ENCODE data around the gene P4HB.

Gene P4HB

DNA sequence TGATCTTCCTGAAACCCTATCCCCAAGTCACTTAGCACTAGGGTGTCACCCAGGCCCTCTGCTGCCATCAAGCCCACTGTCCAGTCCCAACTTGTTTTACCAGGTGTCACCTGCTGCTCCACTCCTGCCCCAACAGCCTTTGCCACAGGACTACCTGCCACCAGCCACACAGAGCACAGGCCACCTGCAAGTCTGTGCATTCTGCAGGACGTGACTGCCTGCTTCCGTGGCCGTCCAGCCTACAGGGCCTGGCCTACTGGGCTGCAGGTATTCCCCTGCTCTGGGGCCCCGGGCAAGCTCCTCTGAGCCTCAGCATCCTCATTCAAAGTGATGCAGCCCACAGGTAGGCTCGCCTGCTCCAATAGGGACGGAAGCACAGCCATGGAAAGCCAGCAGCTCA lies 30.5 kb downstream of the P4HB start:
- no peak for TF ChIP-seq GATA1 (IDR thresholded peaks at IDR 0.05; ENCODE audit: low read depth, low read length)
- TF ChIP-seq POLR2A (IDR thresholded peaks at IDR 0.05; ENCODE audit: low read length), result no peak
- DNase-seq, result no peak

DNA sequence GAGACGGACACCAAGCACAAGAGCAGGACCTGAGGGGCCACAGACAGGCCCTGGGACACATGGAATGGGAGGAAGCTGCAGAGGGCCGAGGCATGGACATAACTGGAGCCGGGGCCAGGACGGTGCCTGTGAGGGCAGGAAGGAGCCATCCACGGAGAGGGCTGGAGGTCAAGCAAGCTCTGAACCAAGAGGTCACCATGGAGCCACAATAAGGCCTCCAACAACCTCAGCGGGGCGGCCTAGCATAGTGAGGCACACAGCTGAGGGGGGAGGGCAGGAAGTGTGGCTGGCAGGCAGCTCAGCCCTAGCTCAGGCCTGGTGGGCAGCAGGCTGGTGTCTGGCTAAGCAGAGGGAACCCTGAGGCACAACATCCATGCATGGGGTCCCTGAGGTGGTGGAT lies 31.7 kb downstream of the P4HB start:
- no peak for DNase-seq
- no peak for TF ChIP-seq GATA1 (IDR thresholded peaks at IDR 0.05; ENCODE audit: low read depth, low read length)
- TF ChIP-seq POLR2A (IDR thresholded peaks at IDR 0.05; ENCODE audit: low read length), result no peak

DNA sequence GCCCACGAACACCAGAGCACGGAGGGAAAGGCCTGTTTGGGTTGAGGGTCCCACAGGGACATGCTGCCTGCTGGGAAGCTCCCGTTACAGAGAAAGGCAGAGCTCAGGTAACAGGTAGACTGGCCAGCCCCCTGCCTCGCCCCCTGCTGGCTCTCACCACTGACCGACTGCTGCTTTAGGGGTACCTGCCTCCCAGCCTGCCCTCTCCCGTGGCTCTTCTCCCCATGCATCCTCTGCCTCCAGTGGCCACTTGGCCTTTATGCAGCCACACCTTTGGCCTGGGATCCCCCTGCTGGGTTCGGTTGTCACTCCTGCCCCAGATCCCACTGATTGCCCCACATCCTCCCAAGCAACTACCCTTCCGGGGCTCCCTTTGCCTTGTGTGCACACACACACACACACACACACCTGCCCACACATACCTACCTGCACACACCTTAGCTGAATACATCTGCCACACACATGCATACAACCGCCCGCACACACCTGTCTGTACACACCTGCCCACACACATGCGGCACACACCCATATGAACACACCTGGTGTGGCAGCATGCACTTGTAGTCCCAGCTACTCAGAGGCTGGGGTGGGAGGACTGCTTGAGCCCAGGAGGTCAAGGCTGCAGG lies 34.4 kb downstream of the P4HB start:
- DNase-seq, result no peak
- TF ChIP-seq GATA1 (IDR thresholded peaks at IDR 0.05; ENCODE audit: low read depth, low read length), result no peak
- TF ChIP-seq POLR2A (IDR thresholded peaks at IDR 0.05; ENCODE audit: low read length), result no peak

DNA sequence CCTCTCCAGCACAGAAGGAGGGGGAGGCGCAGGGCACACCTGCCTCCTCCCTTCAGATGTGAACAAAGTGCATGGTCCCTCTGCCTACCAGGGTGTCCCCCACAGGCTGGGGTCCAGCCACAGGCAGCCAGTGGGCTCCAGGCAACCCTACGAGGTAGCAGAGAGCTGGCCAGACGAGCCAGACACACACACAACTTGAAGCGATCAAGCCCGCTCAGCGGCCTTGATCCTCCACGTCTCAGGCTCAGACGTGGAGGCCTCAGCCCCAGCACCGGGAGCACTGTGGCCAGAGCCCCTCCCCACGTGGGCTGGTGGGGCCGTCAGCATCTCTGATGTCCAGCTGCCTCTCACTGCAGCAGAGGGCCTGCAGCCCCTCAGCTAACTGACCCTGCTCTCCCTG lies 35.7 kb downstream of the P4HB start:
- TF ChIP-seq GATA1 (IDR thresholded peaks at IDR 0.05; ENCODE audit: low read depth, low read length) (no peak), POLR2A (IDR thresholded peaks at IDR 0.05; ENCODE audit: low read length) (no peak)
- no peak for DNase-seq

DNA sequence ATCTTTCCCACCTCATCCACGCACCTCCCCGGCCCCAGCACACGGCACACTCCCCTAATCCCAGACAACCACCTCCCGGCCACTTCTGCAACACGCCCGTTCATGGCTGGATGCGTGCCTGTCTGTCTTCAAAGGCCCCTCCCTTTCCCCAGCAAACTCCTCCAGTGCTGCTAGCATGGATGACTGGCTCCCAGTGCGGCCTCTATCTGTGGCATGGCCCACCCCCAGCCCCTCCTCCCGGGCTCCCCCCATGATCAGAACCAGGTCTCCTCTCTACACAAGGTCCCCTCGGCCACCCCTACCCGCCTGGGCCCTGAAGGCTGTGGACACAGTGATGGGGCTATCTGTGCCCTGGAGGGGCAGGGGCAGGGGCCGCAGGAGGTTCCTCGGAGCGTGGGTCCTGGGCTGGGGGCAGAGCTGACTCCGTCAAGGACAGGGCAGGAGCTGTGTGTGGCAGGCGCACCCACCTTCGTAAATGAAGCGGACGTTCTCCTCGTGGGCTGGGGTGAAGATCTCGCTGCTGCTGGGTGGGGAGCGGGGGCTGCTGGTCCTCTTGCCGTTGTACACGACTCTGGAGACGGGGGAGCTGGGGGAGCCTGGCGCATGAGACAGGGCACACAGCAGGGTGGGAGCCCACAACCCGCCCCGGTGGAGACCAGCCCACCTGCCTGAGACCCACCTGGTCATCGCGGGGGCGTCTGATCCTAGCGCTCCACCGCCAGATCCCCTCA lies 36.4 kb downstream of the P4HB start:
- DNase-seq, result no peak
- no peak for TF ChIP-seq GATA1 (IDR thresholded peaks at IDR 0.05; ENCODE audit: low read depth, low read length)
- no peak for TF ChIP-seq POLR2A (IDR thresholded peaks at IDR 0.05; ENCODE audit: low read length)

DNA sequence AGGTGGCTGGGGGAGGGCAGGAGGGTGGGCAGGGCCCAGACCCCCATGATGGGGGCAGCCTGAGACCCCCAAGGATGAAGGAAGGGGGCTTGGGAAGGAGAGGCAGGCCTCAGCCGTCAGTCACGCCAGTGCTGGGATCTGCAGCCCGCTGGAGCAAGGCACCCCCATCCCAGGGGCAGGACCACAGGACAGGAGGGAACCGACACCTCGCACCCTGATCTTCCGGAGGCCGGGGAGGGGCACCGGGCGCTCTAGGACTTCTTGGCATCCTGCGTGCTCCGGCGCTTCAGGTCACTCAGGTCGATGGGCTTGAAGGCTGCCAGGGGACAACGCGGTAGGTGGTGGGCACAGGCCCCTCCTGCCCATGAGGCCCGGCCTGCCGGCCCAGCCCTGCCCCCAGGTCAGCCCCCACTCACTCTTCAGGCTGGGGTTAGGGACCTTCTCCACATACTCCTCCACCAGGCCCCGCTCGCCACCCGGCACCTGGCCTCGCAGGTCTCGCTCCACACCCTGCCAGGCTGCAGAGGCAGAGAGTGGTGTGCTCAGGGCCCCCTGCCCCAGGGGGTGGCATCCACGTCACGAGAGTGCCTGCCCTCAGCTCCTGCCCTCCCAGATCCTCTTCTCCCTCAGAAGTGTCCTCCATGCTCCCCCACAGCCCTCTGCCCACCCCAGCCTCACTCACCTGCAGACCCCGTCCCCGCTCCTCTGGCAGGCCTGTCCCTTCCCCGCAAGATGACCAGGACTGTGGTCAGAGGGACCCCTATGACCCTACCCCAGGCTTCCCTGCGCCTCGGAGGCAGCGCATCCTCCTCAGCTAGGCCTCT lies 37.1 kb downstream of the P4HB start:
- no peak for DNase-seq
- no peak for TF ChIP-seq GATA1 (IDR thresholded peaks at IDR 0.05; ENCODE audit: low read depth, low read length)
- no peak for TF ChIP-seq POLR2A (IDR thresholded peaks at IDR 0.05; ENCODE audit: low read length)

DNA sequence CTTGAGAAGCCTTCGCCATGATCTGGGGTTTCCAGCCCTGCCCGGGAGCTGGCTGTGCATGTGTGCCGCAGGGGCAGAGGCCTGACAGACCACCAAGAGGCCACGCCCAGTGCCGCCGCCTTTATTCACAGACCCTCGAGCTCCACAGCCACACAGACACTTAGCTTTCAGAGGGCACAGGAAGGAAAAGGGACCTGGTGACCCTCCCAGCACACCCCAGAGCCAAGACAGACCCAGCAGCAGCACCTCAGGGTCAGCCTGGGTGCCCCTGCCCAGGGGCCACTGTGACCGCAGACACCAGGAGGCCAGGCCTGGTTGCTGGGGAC lies 38.1 kb downstream of the P4HB start:
- DNase-seq, result no peak
- TF ChIP-seq GATA1 (IDR thresholded peaks at IDR 0.05; ENCODE audit: low read depth, low read length) (no peak), POLR2A (IDR thresholded peaks at IDR 0.05; ENCODE audit: low read length) (no peak)

DNA sequence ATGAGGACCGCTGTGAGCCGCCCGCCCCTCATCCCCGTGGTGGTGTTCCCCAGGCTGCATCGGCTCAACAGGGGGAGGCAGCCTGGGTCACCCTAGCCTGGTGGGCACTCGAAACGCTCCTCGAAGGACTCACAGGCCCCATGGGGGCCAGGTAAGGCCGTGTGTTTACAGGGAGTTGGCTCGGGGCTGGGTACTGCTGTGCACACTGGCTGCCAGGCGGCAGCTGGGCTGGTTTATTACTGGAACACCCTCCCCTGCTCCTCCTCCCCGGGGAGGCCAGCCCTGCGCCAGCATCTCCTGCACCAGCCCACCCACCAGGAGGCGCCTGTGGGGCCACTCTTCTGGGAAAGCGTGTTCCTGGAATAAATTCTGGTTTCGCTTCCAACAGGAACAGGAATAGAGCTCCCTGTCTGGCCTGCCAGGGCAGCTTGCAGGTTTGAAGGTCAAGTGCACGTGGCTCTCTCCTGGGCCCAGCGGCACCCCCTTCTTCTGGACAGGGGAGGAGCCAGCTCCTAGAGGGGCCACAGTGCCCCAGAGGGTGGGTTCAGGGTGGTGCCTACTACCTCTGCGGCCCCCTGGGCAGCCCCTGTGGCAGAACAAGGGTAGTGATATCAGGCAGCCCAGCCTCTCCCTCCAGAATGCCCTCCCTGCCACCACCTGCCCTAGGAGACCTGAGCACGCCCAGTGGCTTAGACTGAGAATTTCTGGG lies 38.6 kb downstream of the P4HB start:
- DNase-seq, result peak; percentile 73 to 81

DNA sequence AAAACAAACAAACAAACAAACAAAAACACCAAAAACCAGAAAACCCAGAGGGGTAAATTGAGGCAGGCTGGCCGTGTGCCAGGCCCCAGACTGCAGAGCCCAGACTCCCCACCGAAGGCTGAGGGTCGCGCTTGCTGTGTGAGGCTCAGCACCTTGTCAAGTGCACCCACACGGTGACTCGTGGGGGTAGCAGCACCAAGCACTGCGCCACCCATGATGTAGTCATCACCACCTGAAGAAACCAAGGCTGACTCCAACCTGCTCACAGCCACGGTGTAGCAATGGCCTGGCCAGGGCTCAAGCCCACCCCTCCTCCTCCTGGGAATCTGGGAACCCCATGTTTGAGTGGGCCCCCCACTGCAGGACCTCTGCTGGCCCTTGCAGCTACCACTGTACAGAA lies 39.2 kb downstream of the P4HB start:
- no peak for TF ChIP-seq POLR2A (IDR thresholded peaks at IDR 0.05; ENCODE audit: low read length)
- no peak for TF ChIP-seq GATA1 (IDR thresholded peaks at IDR 0.05; ENCODE audit: low read depth, low read length)

More for the DNA sequence above, 38.6 kb downstream of the P4HB start:
- TF ChIP-seq GATA1 (IDR thresholded peaks at IDR 0.05; ENCODE audit: low read depth, low read length) (no peak), POLR2A (IDR thresholded peaks at IDR 0.05; ENCODE audit: low read length) (peak; percentile 17)

DNA sequence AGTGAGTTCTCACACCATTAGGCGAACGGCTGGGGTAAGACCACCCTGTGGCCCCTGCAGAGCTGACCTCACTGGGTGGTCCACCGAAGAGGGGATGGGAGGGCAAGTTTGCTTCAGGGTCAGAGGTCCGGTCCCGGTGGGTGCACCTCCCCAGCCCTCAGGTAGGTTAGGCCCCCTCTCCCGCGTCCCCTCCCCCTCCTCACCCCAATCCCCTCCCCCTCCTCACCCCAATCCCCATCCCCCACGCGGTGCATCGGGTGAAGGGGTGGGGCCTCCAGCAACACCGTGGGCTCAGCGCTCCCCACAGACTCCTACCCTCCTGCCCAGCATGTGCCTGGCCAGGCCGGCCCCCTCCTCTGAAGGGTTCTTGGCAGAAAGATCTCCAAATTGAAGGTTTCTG lies 40.6 kb downstream of the P4HB start:
- DNase-seq, result no peak
- TF ChIP-seq POLR2A (IDR thresholded peaks at IDR 0.05; ENCODE audit: low read length) (no peak), GATA1 (IDR thresholded peaks at IDR 0.05; ENCODE audit: low read depth, low read length) (no peak)

More for the DNA sequence above, 39.2 kb downstream of the P4HB start:
- DNase-seq, result no peak

DNA sequence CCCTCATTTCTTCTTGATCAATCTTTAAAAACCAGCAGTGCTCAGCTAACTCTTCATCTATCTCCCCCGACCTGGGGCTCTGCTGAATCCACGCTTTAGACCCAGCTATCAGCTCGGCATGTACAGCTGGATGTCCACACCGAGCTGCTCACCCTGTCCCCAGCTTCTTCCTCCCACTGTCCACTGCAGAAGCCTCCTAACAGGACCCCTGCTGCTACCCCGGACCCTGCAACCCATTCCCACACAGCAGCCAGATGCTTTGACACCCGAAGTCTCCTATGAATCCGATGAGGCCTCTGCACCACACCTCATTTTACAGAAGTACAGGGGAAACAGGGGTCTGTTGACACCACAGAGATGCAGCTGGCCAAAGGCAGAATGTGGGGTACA lies 42.6 kb downstream of the P4HB start:
- no peak for TF ChIP-seq GATA1 (IDR thresholded peaks at IDR 0.05; ENCODE audit: low read depth, low read length)
- no peak for TF ChIP-seq POLR2A (IDR thresholded peaks at IDR 0.05; ENCODE audit: low read length)
- DNase-seq, result no peak

DNA sequence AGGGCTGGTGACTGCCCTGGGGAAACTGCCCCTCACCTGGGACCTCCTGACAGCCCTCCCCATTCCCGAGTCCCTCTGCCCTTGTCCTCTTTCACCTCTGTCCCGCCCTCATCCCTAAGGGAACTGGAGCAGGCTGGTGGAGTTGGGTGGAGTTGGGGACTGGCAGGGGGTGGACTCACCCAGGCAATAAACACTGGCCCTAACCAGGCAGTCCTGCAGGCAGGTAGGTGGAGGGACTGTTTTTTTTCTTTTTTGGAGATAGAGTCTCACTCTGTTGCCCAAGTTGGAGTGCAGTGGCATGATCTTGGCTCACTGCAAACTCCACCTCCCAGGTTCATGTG lies 44.7 kb downstream of the P4HB start:
- DNase-seq, result no peak
- TF ChIP-seq GATA1 (IDR thresholded peaks at IDR 0.05; ENCODE audit: low read depth, low read length) (no peak), POLR2A (IDR thresholded peaks at IDR 0.05; ENCODE audit: low read length) (no peak)

DNA sequence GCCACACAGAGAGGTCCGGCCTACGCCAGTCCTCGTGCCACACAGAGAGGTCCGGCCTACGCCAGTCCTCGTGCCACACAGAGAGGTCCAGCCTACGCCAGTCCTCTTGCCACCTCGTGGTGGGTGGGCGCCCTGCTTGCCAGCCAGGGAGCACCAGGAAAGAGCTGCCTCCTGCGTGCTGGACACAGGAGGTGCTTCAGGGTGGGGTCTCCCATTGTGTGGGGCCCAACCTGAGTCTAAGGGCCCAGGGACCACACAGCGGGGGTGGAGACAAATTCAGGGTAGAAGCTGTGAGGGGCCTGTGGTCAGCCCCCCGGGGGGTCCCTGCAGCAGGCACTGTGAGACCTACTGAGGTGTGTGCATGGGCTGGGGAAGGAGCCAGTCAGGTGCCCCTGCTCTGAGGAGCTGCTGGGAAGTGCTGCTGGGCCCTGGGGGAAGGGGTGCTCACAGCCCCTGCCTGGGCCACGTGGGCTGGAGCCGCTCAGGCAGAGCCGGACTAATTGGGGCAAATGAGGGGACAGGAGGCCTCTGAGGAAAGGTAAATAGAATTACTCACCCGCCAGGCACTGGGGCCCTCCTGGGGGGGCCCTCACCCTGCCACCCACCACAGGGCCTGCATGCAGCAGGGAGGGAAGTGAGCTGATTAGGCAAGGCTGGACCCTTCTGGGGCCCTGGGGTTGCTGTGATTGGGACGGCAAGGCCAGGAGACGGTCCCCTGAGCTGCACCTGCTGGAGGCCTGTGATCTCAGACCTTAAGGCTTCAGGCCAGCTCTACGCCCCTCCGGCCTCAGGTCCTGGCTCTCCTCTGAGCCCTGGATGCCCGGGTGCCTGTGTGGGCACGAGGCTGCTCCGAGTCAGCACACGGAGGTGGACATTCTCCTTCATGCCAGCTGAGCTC lies 45.3 kb downstream of the P4HB start:
- no peak for TF ChIP-seq GATA1 (IDR thresholded peaks at IDR 0.05; ENCODE audit: low read depth, low read length)
- no peak for TF ChIP-seq POLR2A (IDR thresholded peaks at IDR 0.05; ENCODE audit: low read length)
- DNase-seq, result no peak
